Stomach (tissue), 9 donors: ENCODE measurements around the gene FHAD1. TPM values are rescaled to one million over a fixed set of nuclear protein-coding genes. Genes with fewer than 3 reads are reported as not detected.
A peak's percentile ranks its signal among the peaks of the same experiment; 100 is the strongest.

Experiments
- DNase-seq, 2 donors: peaks; one replicate each; pipeline versions ENCODE4 v3.0.0 to v3.0.0-alpha.2; 2013 to 2019
- H3K27ac ChIP-seq, 5 donors: fragments of 200-600 bp in 4 of 5; sonication (generic) in 4 of 5; one replicate each; pipeline ENCODE4 v1.5.1; 2013 to 2019; ENCODE audit warnings: mild to moderate bottlenecking in 1 of 5, moderate library complexity in 1 of 5
- H3K27me3 ChIP-seq, 3 donors: fragments of 200-600 bp; sonication (generic); one replicate each; pipeline ENCODE4 v1.5.1; 2017 to 2019; ENCODE audit warnings: mixed run types in 1 of 3
- H3K36me3 ChIP-seq, 4 donors: fragments of 200-600 bp; sonication (generic); 1 replicate in 3 of 4; 2 replicates in 1 of 4; pipeline ENCODE4 v1.5.1; 2016 to 2019
- H3K4me1 ChIP-seq, 4 donors: fragments of 200-600 bp; sonication (generic); one replicate each; pipeline ENCODE4 v1.5.1; 2016 to 2019
- H3K4me3 ChIP-seq, 4 donors: fragments of 200-600 bp; sonication (generic) in 3 of 4; one replicate each; pipeline ENCODE4 v1.5.1; 2016 to 2019; ENCODE audit warnings: mild to moderate bottlenecking in 1 of 4
- H3K9me3 ChIP-seq, 4 donors: fragments of 200-600 bp; sonication (generic); one replicate each; pipeline ENCODE4 v1.5.1; 2016 to 2019
- CTCF ChIP-seq, 7 experiments: fragments of 450-650 bp in 4 of 7; fragments of 200-600 bp in 3 of 7; sonication (generic) in 3 of 7; IDR thresholded peaks; one replicate each; pipeline ENCODE4 v1.5.1; 2016 to 2019; ENCODE audit warnings: antibody characterized with exemption in 7 of 7, control low read depth in 2 of 7, mild to moderate bottlenecking in 1 of 7
- EP300 ChIP-seq: sonication (generic); formaldehyde crosslinking; IDR thresholded peaks from one replicate; pipeline ENCODE4 v1.6.1; 2017; ENCODE audit warnings: antibody characterized with exemption
- POLR2A ChIP-seq, 4 donors: fragments of 450-650 bp; IDR thresholded peaks; one replicate each; pipeline ENCODE4 v1.6.1; 2016; ENCODE audit warnings: antibody characterized with exemption in 4 of 4, control low read depth in 2 of 4, mild to moderate bottlenecking in 1 of 4, moderate library complexity in 1 of 4
- POLR2AphosphoS5 ChIP-seq, 3 donors: sonication (generic); formaldehyde crosslinking; IDR thresholded peaks; one replicate each; pipeline ENCODE4 v1.6.1; 2016; ENCODE audit warnings: antibody characterized with exemption in 3 of 3
- WGBS, 5 donors: extraction: QIAGEN DNeasy Blood & Tissue Kit in 3 of 5; methylation state at CpG; one replicate each; pipeline versions ENCODE4 v1.1.5 to v1.1.7; 2013 to 2018; 5-methylcytosine and 5-hydroxymethylcytosine counted together
- intact Hi-C: fragments of 100-400 bp; cut with DNase I; formaldehyde crosslinking; loops from one replicate; pipeline ENCODE4 v1.15.1; 2023; ENCODE audit warnings: low total_unique reads
- polyA plus RNA-seq, 3 donors: library from polyadenylated mRNA; stranded (reverse); fragments of 200-250 nt; gene quantifications; one replicate each; pipeline ENCODE4 v1.2.3, GENCODE V29; 2013
- total RNA-seq, 5 donors: library from RNA; depleted of rRNA; stranded (reverse); fragments of >200 nt; gene quantifications; one replicate each; pipeline versions ENCODE4 v1.1.0 to v1.2.3, GENCODE V29; 2014 to 2016
- donor health status: healthy with polysubstance abuse.
- donor health status: Bipolar disorder and iron deficiency.
- donor health status: healthy.

Gene FHAD1
- total and polyA plus RNA-seq, 8 donors: 0.38 to 5.1 (median 1.4) TPM; not detected in 2

- H3K4me1 ChIP-seq: peaks cover 7 to 54% (median 24%) of the 10 kb centered on the region in 4 donors
- 68 to 91% (median 87%) methylated on average over 7 of the region's 7 CpGs for WGBS, 5 donors
- peak overlapping the region in 1 of 5 donors; percentile 60 for H3K27ac ChIP-seq
- H3K9me3 ChIP-seq: no peaks in the 10 kb centered on the region
- no peak overlapping the region for H3K4me3 ChIP-seq
- TF ChIP-seq CTCF (IDR thresholded peaks at IDR 0.05): no peak
- TF ChIP-seq POLR2AphosphoS5 (IDR thresholded peaks at IDR 0.05): no peak
- no peak for TF ChIP-seq POLR2A (IDR thresholded peaks at IDR 0.05)
- no peak for TF ChIP-seq EP300
- no peaks in the 10 kb centered on the region for H3K27me3 ChIP-seq
- DNase-seq: no peak
- intact Hi-C loops: no loop called here
- no peaks in the 10 kb centered on the region for H3K36me3 ChIP-seq
Measured at GRCh38 chr1:15347182-15347581, 100.2 kb downstream of the FHAD1 start.

- TF ChIP-seq CTCF (IDR thresholded peaks at IDR 0.05) (no peak), POLR2AphosphoS5 (IDR thresholded peaks at IDR 0.05) (no peak), POLR2A (IDR thresholded peaks at IDR 0.05) (no peak), EP300 (no peak)
- H3K27me3 ChIP-seq: no peaks in the 10 kb centered on the region
- no peaks in the 10 kb centered on the region for H3K9me3 ChIP-seq
- H3K4me1 ChIP-seq: peaks cover 7 to 59% (median 27%) of the 10 kb centered on the region in 4 donors
- intact Hi-C loops: no loop called here
- H3K36me3 ChIP-seq: no peaks in the 10 kb centered on the region
- H3K27ac ChIP-seq: no peak overlapping the region
- DNase-seq: no peak
- H3K4me3 ChIP-seq: no peak overlapping the region
- WGBS, 5 donors: 95 to 100% (median 97%) methylated on average over 9 of the region's 9 CpGs
Measured at GRCh38 chr1:15348648-15349047, 101.6 kb downstream of the FHAD1 start.

- H3K4me3 ChIP-seq: no peak overlapping the region
- H3K36me3 ChIP-seq: no peaks in the 10 kb centered on the region
- H3K4me1 ChIP-seq: peaks cover 7 to 54% (median 23%) of the 10 kb centered on the region in 4 donors
- intact Hi-C loops: no loop called here
- no peaks in the 10 kb centered on the region for H3K27me3 ChIP-seq
- H3K27ac ChIP-seq: no peak overlapping the region
- TF ChIP-seq POLR2A (IDR thresholded peaks at IDR 0.05) (no peak), POLR2AphosphoS5 (IDR thresholded peaks at IDR 0.05) (no peak), CTCF (IDR thresholded peaks at IDR 0.05) (no peak), EP300 (no peak)
- 90 to 99% (median 96%) methylated on average over 6 of the region's 6 CpGs for WGBS, 5 donors
- no peak for DNase-seq
- H3K9me3 ChIP-seq: no peaks in the 10 kb centered on the region
Measured at GRCh38 chr1:15349133-15349532, 102.1 kb downstream of the FHAD1 start.

- Histone ChIP-seq H3K36me3 (no peaks in the 10 kb centered on the region), H3K4me3 (no peak overlapping the region), H3K27ac (peak overlapping the region in 2 of 5 donors; percentile 62 to 74), H3K27me3 (no peaks in the 10 kb centered on the region), H3K9me3 (no peaks in the 10 kb centered on the region), H3K4me1 (peaks cover 7 to 49% (median 22%) of the 10 kb centered on the region in 4 donors)
- 86 to 93% (median 91%) methylated on average over 10 of the region's 10 CpGs for WGBS, 5 donors
- intact Hi-C loops: no loop called here
- no peak for DNase-seq
- TF ChIP-seq POLR2AphosphoS5 (IDR thresholded peaks at IDR 0.05): no peak
- TF ChIP-seq CTCF (IDR thresholded peaks at IDR 0.05): no peak
- TF ChIP-seq POLR2A (IDR thresholded peaks at IDR 0.05): no peak
- TF ChIP-seq EP300: no peak
Measured at GRCh38 chr1:15350151-15350550, 103.1 kb downstream of the FHAD1 start.
